Trophoblast cell (in vitro differentiated cells and primary cell): ENCODE measurements around the gene CMTM4.

ENCODE experiments used
- DNase-seq, 2 donors: peaks; one replicate each; pipeline ENCODE4 v3.0.0-alpha.2; 2016
- H2AFZ ChIP-seq: 2 replicates; pipeline ENCODE4 v1.6.1; 2013; ENCODE audit warnings: low read length, moderate library complexity, mild to moderate bottlenecking; ENCODE audit not compliant: insufficient read depth, poor library complexity
- H2AK5ac ChIP-seq: 2 replicates; pipeline ENCODE4 v1.6.1; 2013; ENCODE audit warnings: mild to moderate bottlenecking, low read length
- H2BK120ac ChIP-seq: 2 replicates; pipeline ENCODE4 v1.6.1; 2013; ENCODE audit warnings: low read length, mild to moderate bottlenecking, moderate library complexity; ENCODE audit not compliant: insufficient read depth, poor library complexity
- H2BK12ac ChIP-seq: 2 replicates; pipeline ENCODE4 v1.6.1; 2013; ENCODE audit warnings: mild to moderate bottlenecking, low read length, moderate library complexity
- H2BK5ac ChIP-seq: 2 replicates; pipeline ENCODE4 v1.6.1; 2013; ENCODE audit warnings: low read length, low read depth, moderate library complexity, mild to moderate bottlenecking; ENCODE audit not compliant: poor library complexity
- H3K14ac ChIP-seq: 2 replicates; pipeline ENCODE4 v1.6.1; 2013; ENCODE audit warnings: mild to moderate bottlenecking, low read length
- H3K18ac ChIP-seq: 2 replicates; pipeline ENCODE4 v1.6.1; 2013; ENCODE audit warnings: mild to moderate bottlenecking, low read length
- H3K23ac ChIP-seq: 2 replicates; pipeline ENCODE4 v1.6.1; 2013; ENCODE audit warnings: low read length
- H3K27ac ChIP-seq: 2 replicates; pipeline ENCODE4 v1.5.1; 2013; ENCODE audit warnings: low read depth, mild to moderate bottlenecking, inconsistent platforms, low read length, moderate library complexity
- H3K27me3 ChIP-seq: 2 replicates; pipeline ENCODE4 v1.6.1; 2013; ENCODE audit warnings: inconsistent platforms, mild to moderate bottlenecking, low read length, moderate library complexity; ENCODE audit not compliant: insufficient read depth
- H3K36me3 ChIP-seq, 2 experiments: 1 replicate in 1 of 2; 2 replicates in 1 of 2; pipeline ENCODE4 v1.6.1; 2013; ENCODE audit warnings: low read length in 2 of 2, mild to moderate bottlenecking in 2 of 2, moderate library complexity in 1 of 2; ENCODE audit not compliant: insufficient read depth in 2 of 2, control insufficient read depth in 1 of 2
- H3K4ac ChIP-seq: 2 replicates; pipeline ENCODE4 v1.6.1; 2013; ENCODE audit warnings: low read depth, mild to moderate bottlenecking, low read length, moderate library complexity
- H3K4me1 ChIP-seq, 2 experiments: 1 replicate in 1 of 2; 2 replicates in 1 of 2; pipeline ENCODE4 v1.6.1; 2013; ENCODE audit warnings: low read length in 2 of 2, mild to moderate bottlenecking in 2 of 2, moderate library complexity in 1 of 2; ENCODE audit not compliant: insufficient read depth in 2 of 2, control insufficient read depth in 1 of 2
- H3K4me2 ChIP-seq: 2 replicates; pipeline ENCODE4 v1.6.1; 2013; ENCODE audit warnings: inconsistent platforms, mild to moderate bottlenecking, low read length, moderate library complexity
- H3K4me3 ChIP-seq: 2 replicates; pipeline ENCODE4 v1.5.1; 2013; ENCODE audit warnings: mild to moderate bottlenecking, low read depth, low read length, inconsistent platforms
- H3K79me1 ChIP-seq: one replicate; pipeline ENCODE4 v1.6.1; 2013; ENCODE audit warnings: low read length
- H3K79me2 ChIP-seq: 2 replicates; pipeline ENCODE4 v1.6.1; 2013; ENCODE audit warnings: low read length, mild to moderate bottlenecking; ENCODE audit not compliant: control insufficient read depth, insufficient read depth, poor library complexity
- H3K9ac ChIP-seq: 2 replicates; pipeline ENCODE4 v1.6.1; 2013; ENCODE audit warnings: mild to moderate bottlenecking, low read length
- H3K9me3 ChIP-seq: 2 replicates; pipeline ENCODE4 v1.6.1; 2013; ENCODE audit warnings: low read depth, mild to moderate bottlenecking, control low read depth, inconsistent platforms, low read length; ENCODE audit not compliant: insufficient read depth
- H4K12ac ChIP-seq: 2 replicates; pipeline ENCODE4 v1.6.1; 2013; ENCODE audit warnings: low read depth, mild to moderate bottlenecking, low read length, moderate library complexity
- H4K8ac ChIP-seq: 2 replicates; pipeline ENCODE4 v1.6.1; 2013; ENCODE audit warnings: low read depth, mild to moderate bottlenecking, low read length, moderate library complexity
- H4K91ac ChIP-seq: one replicate; pipeline ENCODE4 v1.6.1; 2013; ENCODE audit warnings: low read depth, mild to moderate bottlenecking, low read length, moderate library complexity
- WGBS: extraction: QIAGEN DNeasy Blood & Tissue Kit; methylation state at CpG from one replicate; pipeline ENCODE4 v1.1.7; 2013; ENCODE audit warnings: missing lambda C conversion rate; ENCODE audit not compliant: insufficient read length, insufficient coverage; ENCODE audit errors: extremely low coverage; 5-methylcytosine and 5-hydroxymethylcytosine counted together

Gene CMTM4

DNA sequence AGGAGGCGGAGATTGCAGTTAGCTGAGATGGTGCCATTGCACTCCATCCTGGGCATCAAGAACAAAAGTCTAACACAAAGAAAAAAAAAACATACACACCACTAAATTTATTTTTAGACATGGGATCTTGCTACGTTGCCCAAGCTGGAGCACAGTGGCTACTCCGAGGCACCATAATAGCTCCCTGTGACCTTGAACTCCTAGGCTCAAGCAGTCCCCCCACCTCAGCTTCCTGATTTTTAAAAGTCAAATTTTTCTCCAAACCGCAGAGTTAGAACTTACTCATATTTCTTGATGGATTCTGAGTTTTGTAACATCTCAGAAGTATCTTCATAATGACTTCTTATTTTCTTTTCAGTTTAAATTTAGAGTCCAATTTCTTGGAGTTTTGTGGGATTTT, 3.4 kb downstream of the CMTM4 start:
- Histone ChIP-seq H4K8ac (no peak overlapping the region), H3K4me2 (no peak overlapping the region), H3K18ac (no peak overlapping the region), H3K27me3 (no peaks in the 10 kb centered on the region), H3K14ac (no peak overlapping the region), H3K23ac (no peak overlapping the region), H3K4ac (peak overlapping the region; percentile 21), H2AFZ (no peak overlapping the region), H3K79me2 (peaks cover 11% of the 10 kb centered on the region), H3K4me3 (no peak overlapping the region), H3K9ac (no peak overlapping the region), H2AK5ac (no peak overlapping the region), H2BK5ac (no peak overlapping the region), H3K27ac (no peak overlapping the region), H2BK120ac (no peak overlapping the region), H4K91ac (no peak overlapping the region), H4K12ac (no peak overlapping the region), H3K4me1 (peaks cover 10 to 11% of the 10 kb centered on the region in 2 experiments), H3K79me1 (peaks cover 8% of the 10 kb centered on the region), H3K9me3 (no peaks in the 10 kb centered on the region), H2BK12ac (no peak overlapping the region), H3K36me3 (no peaks in the 10 kb centered on the region)
- WGBS = no CpG with 5 or more reads among the region's 4 CpGs
- no peak for DNase-seq

DNA sequence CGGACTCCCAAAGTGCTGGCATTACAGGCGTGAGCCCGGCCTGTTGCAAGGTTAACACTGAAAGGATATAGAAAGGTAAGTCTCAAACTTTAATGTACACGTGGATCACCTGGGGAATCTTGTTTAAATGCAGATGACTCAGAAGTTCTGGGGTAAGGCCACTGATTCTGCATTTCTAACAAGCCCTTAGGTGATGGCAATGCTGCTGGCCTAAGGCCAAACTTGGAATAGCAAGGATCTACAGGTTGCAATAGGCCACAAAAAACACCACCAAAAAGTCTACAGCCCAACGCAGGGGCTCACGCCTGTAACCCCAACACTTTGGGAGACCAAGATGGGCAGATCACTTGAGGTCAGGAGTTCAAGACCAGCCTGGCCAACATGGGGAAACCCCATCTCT, 4.2 kb downstream of the CMTM4 start:
- Histone ChIP-seq H3K4me1 (peaks cover 10 to 11% of the 10 kb centered on the region in 2 experiments), H4K8ac (no peak overlapping the region), H2AFZ (no peak overlapping the region), H3K18ac (no peak overlapping the region), H4K12ac (no peak overlapping the region), H3K23ac (no peak overlapping the region), H3K9ac (no peak overlapping the region), H2BK12ac (no peak overlapping the region), H3K4me3 (no peak overlapping the region), H2BK120ac (no peak overlapping the region), H3K79me1 (peaks cover 8% of the 10 kb centered on the region), H3K14ac (no peak overlapping the region), H2AK5ac (no peak overlapping the region), H3K36me3 (no peaks in the 10 kb centered on the region), H3K4me2 (no peak overlapping the region), H2BK5ac (no peak overlapping the region), H4K91ac (no peak overlapping the region), H3K4ac (no peak overlapping the region), H3K27me3 (no peaks in the 10 kb centered on the region), H3K9me3 (no peaks in the 10 kb centered on the region), H3K27ac (no peak overlapping the region), H3K79me2 (peaks cover 11% of the 10 kb centered on the region)
- DNase-seq = peak; percentile 66 to 84
- WGBS = no CpG with 5 or more reads among the region's 6 CpGs

DNA sequence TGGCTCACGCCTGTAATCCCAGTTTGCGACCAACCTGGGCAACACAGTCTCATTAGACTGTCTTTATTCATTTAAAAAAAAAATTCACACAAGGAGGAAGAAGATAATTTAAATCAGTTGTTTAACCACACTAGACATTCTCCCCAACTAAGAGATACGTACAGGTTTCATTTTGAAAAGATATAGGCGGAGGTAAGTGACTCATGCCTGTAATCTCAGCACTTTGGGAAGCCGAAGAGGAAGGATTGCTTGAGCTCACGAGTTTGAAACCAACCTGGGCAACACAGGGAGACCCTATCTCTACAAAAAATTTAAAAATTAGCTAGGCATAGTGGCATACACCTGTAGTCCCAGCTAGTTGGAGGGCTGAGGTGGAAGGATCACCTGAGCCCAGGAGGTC, 5.3 kb downstream of the CMTM4 start:
- Histone ChIP-seq H3K79me2 (peaks cover 7% of the 10 kb centered on the region), H2BK120ac (no peak overlapping the region), H3K4me1 (peaks cover 10 to 11% of the 10 kb centered on the region in 2 experiments), H3K36me3 (no peaks in the 10 kb centered on the region), H3K18ac (no peak overlapping the region), H4K8ac (no peak overlapping the region), H3K23ac (no peak overlapping the region), H4K12ac (no peak overlapping the region), H3K14ac (no peak overlapping the region), H2BK5ac (no peak overlapping the region), H3K27ac (no peak overlapping the region), H2BK12ac (no peak overlapping the region), H4K91ac (no peak overlapping the region), H2AK5ac (no peak overlapping the region), H3K9ac (no peak overlapping the region), H3K4me2 (no peak overlapping the region), H3K9me3 (no peaks in the 10 kb centered on the region), H3K79me1 (peaks cover 4% of the 10 kb centered on the region), H3K4me3 (no peak overlapping the region), H2AFZ (no peak overlapping the region), H3K27me3 (no peaks in the 10 kb centered on the region), H3K4ac (no peak overlapping the region)
- WGBS = no CpG with 5 or more reads among the region's 6 CpGs
- DNase-seq = no peak

DNA sequence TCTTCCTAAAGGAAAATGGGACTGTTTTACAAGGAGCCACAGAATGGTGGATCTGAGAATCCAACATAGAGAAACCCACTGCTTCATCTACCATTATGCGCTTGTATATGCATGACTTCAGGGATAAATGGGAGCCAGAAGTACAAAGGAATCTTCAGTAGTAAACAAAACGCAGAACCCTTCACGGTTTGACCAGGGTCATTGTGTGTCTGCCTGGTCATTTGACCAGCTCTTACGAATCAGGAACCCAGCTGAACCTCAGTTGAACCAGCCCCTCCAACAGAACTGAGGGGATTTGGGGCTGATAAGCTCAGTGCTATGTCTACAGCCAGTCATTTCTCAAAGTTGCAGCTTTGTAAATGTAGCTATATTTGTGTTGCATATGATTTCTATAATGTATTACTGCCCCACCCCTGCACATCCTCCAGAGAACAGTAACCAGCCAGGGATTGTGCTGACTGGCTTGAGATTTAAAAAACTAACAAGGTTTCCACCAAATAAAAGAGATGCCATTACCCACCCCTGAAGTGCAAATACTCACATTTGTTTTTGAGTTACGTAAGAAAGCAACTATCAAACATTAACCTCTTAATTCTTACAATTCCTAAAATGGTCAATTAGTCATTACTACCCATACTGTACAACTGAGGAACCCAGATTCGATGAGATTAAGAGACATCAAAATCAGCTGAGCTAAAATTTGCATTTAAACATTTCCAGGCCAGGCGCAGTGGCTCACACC, 6.3 kb downstream of the CMTM4 start:
- H2BK5ac ChIP-seq = no peak overlapping the region
- no peaks in the 10 kb centered on the region for H3K79me2 ChIP-seq
- H3K4me1 ChIP-seq = peaks cover 4% of the 10 kb centered on the region in 2 experiments
- no peak overlapping the region for H2BK12ac ChIP-seq
- H3K79me1 ChIP-seq = no peaks in the 10 kb centered on the region
- H4K91ac ChIP-seq = no peak overlapping the region
- H3K9me3 ChIP-seq = no peaks in the 10 kb centered on the region
- H3K27ac ChIP-seq = no peak overlapping the region
- no peak overlapping the region for H3K18ac ChIP-seq
- no peak overlapping the region for H3K23ac ChIP-seq
- H3K14ac ChIP-seq = no peak overlapping the region
- H2BK120ac ChIP-seq = no peak overlapping the region
- H3K4me3 ChIP-seq = no peak overlapping the region
- H3K27me3 ChIP-seq = no peaks in the 10 kb centered on the region
- no peak overlapping the region for H3K4me2 ChIP-seq
- no peak overlapping the region for H2AK5ac ChIP-seq
- no peak overlapping the region for H3K9ac ChIP-seq
- WGBS = no CpG with 5 or more reads among the region's 7 CpGs
- H3K4ac ChIP-seq = no peak overlapping the region
- no peak overlapping the region for H4K8ac ChIP-seq
- no peak overlapping the region for H2AFZ ChIP-seq
- no peaks in the 10 kb centered on the region for H3K36me3 ChIP-seq
- no peak overlapping the region for H4K12ac ChIP-seq
- no peak for DNase-seq
